Uterus (tissue), 4 donors: ENCODE measurements around the gene DNM3. TPM values are rescaled to one million over a fixed set of nuclear protein-coding genes. Genes with fewer than 3 reads are reported as not detected.
"Not testable (repeated sequence)": the region's sequence is repeated elsewhere in the genome, so short reads cannot be mapped to it uniquely, and the experiment has no call there.

Experiments
- DNase-seq, 2 donors: peaks; one replicate each; pipeline ENCODE4 v3.0.0-alpha.2; 2019 to 2020
- H3K27ac ChIP-seq, 2 donors: fragments of 200-600 bp; sonication (generic); 1 replicate in 1 of 2; 2 replicates in 1 of 2; pipeline ENCODE4 v1.5.1; 2016 to 2018
- H3K27me3 ChIP-seq, 2 donors: fragments of 200-600 bp; sonication (generic); one replicate each; pipeline ENCODE4 v1.5.1; 2018 to 2019; ENCODE audit warnings: control low read depth in 1 of 2
- H3K36me3 ChIP-seq, 2 donors: fragments of 200-600 bp; sonication (generic); one replicate each; pipeline ENCODE4 v1.5.1; 2019; ENCODE audit warnings: control low read depth in 1 of 2
- H3K4me1 ChIP-seq, 2 donors: fragments of 200-600 bp; sonication (generic); one replicate each; pipeline ENCODE4 v1.5.1; 2018 to 2019; ENCODE audit warnings: control low read depth in 1 of 2
- H3K4me3 ChIP-seq, 2 donors: fragments of 200-600 bp; sonication (generic); 1 replicate in 1 of 2; 2 replicates in 1 of 2; pipeline ENCODE4 v1.5.1; 2018 to 2019; ENCODE audit warnings: mild to moderate bottlenecking in 1 of 2
- H3K9me3 ChIP-seq, 2 donors: fragments of 200-600 bp; sonication (generic); one replicate each; pipeline ENCODE4 v1.5.1; 2019; ENCODE audit warnings: control low read depth in 1 of 2
- POLR2A ChIP-seq, 2 donors: fragments of 450-650 bp; IDR thresholded peaks; one replicate each; pipeline ENCODE4 v1.6.1; 2016; ENCODE audit warnings: antibody characterized with exemption in 2 of 2, mild to moderate bottlenecking in 1 of 2, moderate library complexity in 1 of 2
- intact Hi-C: fragments of 100-400 bp; cut with DNase I; formaldehyde crosslinking; loops from one replicate; pipeline ENCODE4 v1.15.1; 2023; ENCODE audit warnings: low total_unique reads
- total RNA-seq, 4 donors: library from RNA; depleted of rRNA in 3 of 4; stranded (reverse); fragments of >200 nt in 3 of 4; gene quantifications; one replicate each; pipeline versions ENCODE4 v1.1.0 to v1.2.4, GENCODE V29; 2014 to 2023
- TF ChIP-seq, protein P1 (sequence below), 4 experiments: fragments of 200-600 bp in 2 of 4; fragments of 450-650 bp in 2 of 4; sonication (generic) in 2 of 4; IDR thresholded peaks; one replicate each; pipeline ENCODE4 v1.5.1; 2016 to 2019; ENCODE audit warnings: antibody characterized with exemption in 4 of 4, mild to moderate bottlenecking in 2 of 4, moderate library complexity in 1 of 4
- donor health status: DM: yes; HTN: yes; CAD: no.

DNM3 gene
- total RNA-seq, 4 donors from 2014 or later = 4.7 to 49.2 (median 14.6) TPM

DNA sequence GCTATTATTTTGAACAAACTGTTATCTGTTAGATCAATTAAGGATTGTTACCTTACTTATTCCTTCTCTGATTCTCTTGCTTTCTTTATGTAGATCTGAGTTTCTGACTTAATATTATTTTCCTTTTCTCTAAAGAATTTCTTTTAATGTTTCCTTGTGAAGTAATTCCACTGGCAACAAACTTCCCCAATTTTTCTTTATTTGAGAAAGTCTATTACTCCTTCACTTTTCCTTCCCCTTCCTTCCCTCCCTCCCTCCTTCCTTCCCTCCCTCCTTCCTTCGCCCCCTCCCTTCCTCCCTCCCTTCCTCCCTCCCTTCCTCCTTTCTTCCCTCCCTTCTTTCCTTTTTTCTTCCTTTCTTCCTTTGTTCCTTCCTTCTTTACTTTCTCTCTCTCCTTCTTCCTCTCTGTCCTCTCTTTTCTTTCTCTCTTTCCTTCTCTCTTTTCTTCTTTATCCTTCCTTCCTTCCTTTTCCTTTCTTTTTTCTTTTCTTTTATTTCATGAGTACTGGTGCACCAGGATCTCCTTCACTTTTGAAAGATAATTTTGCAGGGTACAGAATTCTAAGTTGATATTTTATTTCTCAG is 177.5 kb downstream of the DNM3 start:
- intact Hi-C loops = no loop called here
- Histone ChIP-seq H3K4me1 (no peaks in the 10 kb centered on the region), H3K27ac (no peak overlapping the region), H3K9me3 (no peaks in the 10 kb centered on the region), H3K36me3 (no peaks in the 10 kb centered on the region), H3K27me3 (no peaks in the 10 kb centered on the region), H3K4me3 (no peak overlapping the region)
- DNase-seq = no peak
- TF ChIP-seq POLR2A (IDR thresholded peaks at IDR 0.05) = no peak
- TF ChIP-seq, protein P1, sequence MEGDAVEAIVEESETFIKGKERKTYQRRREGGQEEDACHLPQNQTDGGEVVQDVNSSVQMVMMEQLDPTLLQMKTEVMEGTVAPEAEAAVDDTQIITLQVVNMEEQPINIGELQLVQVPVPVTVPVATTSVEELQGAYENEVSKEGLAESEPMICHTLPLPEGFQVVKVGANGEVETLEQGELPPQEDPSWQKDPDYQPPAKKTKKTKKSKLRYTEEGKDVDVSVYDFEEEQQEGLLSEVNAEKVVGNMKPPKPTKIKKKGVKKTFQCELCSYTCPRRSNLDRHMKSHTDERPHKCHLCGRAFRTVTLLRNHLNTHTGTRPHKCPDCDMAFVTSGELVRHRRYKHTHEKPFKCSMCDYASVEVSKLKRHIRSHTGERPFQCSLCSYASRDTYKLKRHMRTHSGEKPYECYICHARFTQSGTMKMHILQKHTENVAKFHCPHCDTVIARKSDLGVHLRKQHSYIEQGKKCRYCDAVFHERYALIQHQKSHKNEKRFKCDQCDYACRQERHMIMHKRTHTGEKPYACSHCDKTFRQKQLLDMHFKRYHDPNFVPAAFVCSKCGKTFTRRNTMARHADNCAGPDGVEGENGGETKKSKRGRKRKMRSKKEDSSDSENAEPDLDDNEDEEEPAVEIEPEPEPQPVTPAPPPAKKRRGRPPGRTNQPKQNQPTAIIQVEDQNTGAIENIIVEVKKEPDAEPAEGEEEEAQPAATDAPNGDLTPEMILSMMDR (IDR thresholded peaks at IDR 0.05) = no peak

DNA sequence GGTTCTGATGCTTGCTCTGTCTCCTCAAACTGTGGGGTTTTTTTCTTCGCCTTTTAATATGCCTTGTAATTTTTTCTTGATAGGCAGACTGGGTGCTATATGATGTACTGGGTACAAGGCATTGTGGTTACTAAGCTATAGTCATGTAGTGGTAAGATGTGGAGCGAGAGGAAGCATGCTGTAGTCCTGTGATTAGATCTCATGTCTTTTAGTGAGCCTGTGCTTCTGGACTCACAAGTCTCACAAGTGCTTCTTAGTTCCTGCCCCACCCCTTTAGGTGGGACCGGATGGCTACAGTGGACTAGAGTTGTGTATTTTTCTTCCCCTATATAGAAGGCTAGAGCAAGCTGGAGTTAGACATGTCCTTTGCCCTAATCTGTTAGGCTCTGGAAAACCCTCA is 178.7 kb downstream of the DNM3 start:
- H3K9me3 ChIP-seq = no peaks in the 10 kb centered on the region
- intact Hi-C loops = no loop called here
- H3K36me3 ChIP-seq = no peaks in the 10 kb centered on the region
- H3K27me3 ChIP-seq = no peaks in the 10 kb centered on the region
- no peak for DNase-seq
- H3K4me1 ChIP-seq = no peaks in the 10 kb centered on the region
- H3K4me3 ChIP-seq = no peak overlapping the region
- no peak overlapping the region for H3K27ac ChIP-seq
- TF ChIP-seq POLR2A (IDR thresholded peaks at IDR 0.05) = no peak

DNA sequence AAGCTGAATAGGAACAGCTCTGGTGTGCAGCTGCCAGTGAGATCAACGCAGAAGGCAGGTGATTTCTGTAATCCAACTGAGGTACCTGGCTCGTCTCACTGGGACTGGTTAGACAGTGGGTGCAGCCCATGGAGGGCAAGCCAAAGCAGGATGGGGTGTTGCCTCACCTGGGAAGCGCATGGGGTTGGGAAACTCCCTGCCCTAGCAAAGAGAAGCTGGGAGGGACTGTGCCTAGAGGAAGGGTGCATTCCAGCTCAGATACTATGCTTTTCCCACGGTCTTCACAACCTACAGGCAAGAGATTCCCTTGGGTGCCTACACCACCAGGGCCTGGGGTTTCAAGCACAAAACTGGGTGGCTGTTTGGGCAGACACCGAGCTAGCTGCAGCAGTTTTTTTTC is 183.2 kb downstream of the DNM3 start:
- Histone ChIP-seq H3K9me3 (no peaks in the 10 kb centered on the region), H3K4me3 (no peak overlapping the region), H3K27me3 (no peaks in the 10 kb centered on the region), H3K27ac (no peak overlapping the region), H3K4me1 (no peaks in the 10 kb centered on the region), H3K36me3 (no peaks in the 10 kb centered on the region)
- intact Hi-C loops = no loop called here
- TF ChIP-seq POLR2A (IDR thresholded peaks at IDR 0.05) = no peak
- TF ChIP-seq, protein P1 (IDR thresholded peaks at IDR 0.05) = no peak
- no peak for DNase-seq

DNA sequence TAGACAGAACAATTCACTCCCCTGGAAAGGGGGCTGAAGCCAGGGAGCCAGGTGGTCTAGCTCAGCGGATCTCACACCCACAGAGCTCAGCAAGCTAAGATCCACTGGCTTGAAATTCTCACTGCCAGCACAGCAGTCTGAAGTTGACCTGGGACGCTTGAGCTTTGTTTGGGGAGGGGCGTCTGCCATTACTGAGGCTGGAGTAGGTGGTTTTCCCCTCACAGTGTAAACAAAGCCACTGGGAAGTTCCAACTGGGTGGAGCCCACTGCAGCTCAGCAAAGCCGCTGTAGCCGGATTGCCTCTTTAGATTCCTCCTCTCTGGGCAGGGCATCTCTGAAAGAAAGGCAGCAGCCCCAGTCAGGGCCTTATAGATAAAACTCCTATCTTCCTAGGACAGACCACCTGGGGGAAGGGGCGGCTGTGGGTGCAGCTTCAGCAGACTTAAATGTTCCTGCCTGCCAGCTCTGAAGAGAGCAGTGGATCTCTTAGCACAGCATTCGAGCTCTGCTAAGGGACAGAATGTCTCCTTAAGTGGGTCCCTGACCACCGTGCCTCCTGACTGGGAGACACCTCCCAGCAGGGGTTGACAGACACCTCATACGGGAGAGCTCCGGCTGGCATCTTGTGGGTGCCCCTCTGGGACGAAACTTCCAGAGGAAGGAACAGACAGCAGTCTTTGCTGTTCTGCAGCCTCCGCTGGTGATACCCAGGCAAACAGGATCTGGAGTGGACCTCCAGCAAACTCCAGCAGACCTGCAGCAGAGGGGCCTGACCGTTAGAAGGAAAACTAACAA is 183.8 kb downstream of the DNM3 start:
- intact Hi-C loops, H3K27ac ChIP-seq, DNase-seq: not testable (repeated sequence)

DNA sequence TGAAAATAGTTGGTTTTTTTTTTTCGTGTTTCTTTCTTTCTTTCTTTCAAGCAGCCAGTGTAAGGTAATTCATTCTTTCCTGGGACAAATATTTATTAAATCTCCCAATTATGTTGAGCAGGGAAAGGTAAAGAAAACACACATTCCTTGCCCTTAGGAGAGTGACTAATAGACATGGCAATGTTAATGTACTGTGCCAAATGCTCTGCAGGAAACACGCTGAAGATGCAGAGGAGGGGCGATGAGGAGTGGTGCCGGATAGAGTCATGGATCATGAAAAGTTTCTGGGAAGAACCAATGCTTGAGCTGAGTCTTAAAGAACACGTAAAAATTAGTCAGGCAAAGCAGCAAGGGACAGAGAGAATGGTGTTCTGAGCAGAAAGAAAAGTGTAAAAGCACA is 199.2 kb downstream of the DNM3 start:
- no peak for DNase-seq
- TF ChIP-seq POLR2A (IDR thresholded peaks at IDR 0.05) = no peak
- Histone ChIP-seq H3K27me3 (no peaks in the 10 kb centered on the region), H3K9me3 (no peaks in the 10 kb centered on the region), H3K36me3 (no peaks in the 10 kb centered on the region), H3K4me1 (no peaks in the 10 kb centered on the region), H3K4me3 (no peak overlapping the region), H3K27ac (no peak overlapping the region)
- intact Hi-C loops = loop anchor here (10.0 kb wide), 1 partner anchor 364 kb away; no protein-coding TSS in a partner anchor

More for the DNA sequence above, 183.8 kb downstream of the DNM3 start:
- H3K36me3 ChIP-seq, H3K27me3 ChIP-seq, H3K4me1 ChIP-seq, H3K4me3 ChIP-seq, H3K9me3 ChIP-seq: not testable (repeated sequence)

DNA sequence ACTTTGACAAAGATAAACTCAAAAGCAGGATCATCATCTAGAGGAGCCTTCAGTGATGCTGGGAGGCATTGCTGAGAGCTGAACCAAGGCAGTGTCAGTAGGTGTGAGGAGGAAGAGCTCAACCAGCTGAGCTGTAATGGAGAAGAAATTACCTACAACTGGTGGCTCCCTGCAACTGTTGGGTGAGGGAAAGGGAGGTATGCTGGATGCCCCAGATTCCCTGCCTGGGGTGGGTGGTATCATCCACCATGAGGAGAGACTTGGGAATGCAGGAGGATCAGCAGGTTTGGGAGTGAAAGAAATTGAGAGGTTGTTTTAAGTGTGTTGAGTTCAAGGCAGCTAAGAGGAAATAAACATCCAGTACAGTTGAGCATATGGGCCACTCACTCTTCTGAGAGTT is 199.8 kb downstream of the DNM3 start:
- TF ChIP-seq POLR2A (IDR thresholded peaks at IDR 0.05) = no peak
- TF ChIP-seq, protein P1 (IDR thresholded peaks at IDR 0.05) = no peak
- intact Hi-C loops = loop anchor here (10.0 kb wide), 1 partner anchor 364 kb away; no protein-coding TSS in a partner anchor
- Histone ChIP-seq H3K9me3 (no peaks in the 10 kb centered on the region), H3K36me3 (no peaks in the 10 kb centered on the region), H3K27me3 (no peaks in the 10 kb centered on the region), H3K4me3 (no peak overlapping the region), H3K4me1 (no peaks in the 10 kb centered on the region), H3K27ac (no peak overlapping the region)
- DNase-seq = no peak
